Tibial artery (tissue), 4 donors: ENCODE results near the gene SEMA3D.

Experiments used
- DNase-seq, 2 donors: peaks; one replicate each; pipeline ENCODE4 v3.0.0-alpha.2; 2019
- H3K27ac ChIP-seq, 2 donors: fragments of 200-600 bp; sonication (generic) in 1 of 2; 1 replicate in 1 of 2; 2 replicates in 1 of 2; pipeline ENCODE4 v1.5.1; 2018 to 2019; ENCODE audit warnings: mild to moderate bottlenecking in 1 of 2
- H3K27me3 ChIP-seq, 2 donors: fragments of 200-600 bp; sonication (generic) in 1 of 2; one replicate each; pipeline versions ENCODE4 v1.5.1 to v1.6.0; 2016 to 2019
- H3K36me3 ChIP-seq, 3 donors: fragments of 200-600 bp; sonication (generic) in 2 of 3; one replicate each; pipeline ENCODE4 v1.5.1; 2016 to 2019; ENCODE audit warnings: mild to moderate bottlenecking in 2 of 3
- H3K4me1 ChIP-seq, 4 donors: fragments of 200-600 bp; sonication (generic) in 2 of 4; 1 replicate in 3 of 4; 2 replicates in 1 of 4; pipeline ENCODE4 v1.5.1; 2016 to 2019
- H3K4me3 ChIP-seq, 2 donors: fragments of 200-600 bp; sonication (generic) in 1 of 2; 1 replicate in 1 of 2; 2 replicates in 1 of 2; pipeline ENCODE4 v1.5.1; 2018 to 2019; ENCODE audit warnings: mild to moderate bottlenecking in 2 of 2
- H3K9me3 ChIP-seq, 3 donors: fragments of 200-600 bp; sonication (generic) in 1 of 3; one replicate each; pipeline ENCODE4 v1.5.1; 2016 to 2019
- intact Hi-C: fragments of 100-400 bp; cut with DNase I; formaldehyde crosslinking; loops from one replicate; pipeline ENCODE4 v1.15.0; 2023; ENCODE audit warnings: low total_unique reads
- TF ChIP-seq, protein P1 (sequence below), 2 experiments: fragments of 200-600 bp in 1 of 2; fragments of 450-650 bp in 1 of 2; IDR thresholded peaks; one replicate each; pipeline ENCODE4 v1.5.1; 2017 to 2019; ENCODE audit warnings: antibody characterized with exemption in 2 of 2, mild to moderate bottlenecking in 1 of 2, moderate library complexity in 1 of 2

SEMA3D gene

GRCh38 chr7:85004402-85004801, 182.5 kb downstream of the SEMA3D start:
- H3K27me3 ChIP-seq = no peaks in the 10 kb centered on the region
- intact Hi-C loops = no loop called here
- no peaks in the 10 kb centered on the region for H3K36me3 ChIP-seq
- TF ChIP-seq, protein P1, sequence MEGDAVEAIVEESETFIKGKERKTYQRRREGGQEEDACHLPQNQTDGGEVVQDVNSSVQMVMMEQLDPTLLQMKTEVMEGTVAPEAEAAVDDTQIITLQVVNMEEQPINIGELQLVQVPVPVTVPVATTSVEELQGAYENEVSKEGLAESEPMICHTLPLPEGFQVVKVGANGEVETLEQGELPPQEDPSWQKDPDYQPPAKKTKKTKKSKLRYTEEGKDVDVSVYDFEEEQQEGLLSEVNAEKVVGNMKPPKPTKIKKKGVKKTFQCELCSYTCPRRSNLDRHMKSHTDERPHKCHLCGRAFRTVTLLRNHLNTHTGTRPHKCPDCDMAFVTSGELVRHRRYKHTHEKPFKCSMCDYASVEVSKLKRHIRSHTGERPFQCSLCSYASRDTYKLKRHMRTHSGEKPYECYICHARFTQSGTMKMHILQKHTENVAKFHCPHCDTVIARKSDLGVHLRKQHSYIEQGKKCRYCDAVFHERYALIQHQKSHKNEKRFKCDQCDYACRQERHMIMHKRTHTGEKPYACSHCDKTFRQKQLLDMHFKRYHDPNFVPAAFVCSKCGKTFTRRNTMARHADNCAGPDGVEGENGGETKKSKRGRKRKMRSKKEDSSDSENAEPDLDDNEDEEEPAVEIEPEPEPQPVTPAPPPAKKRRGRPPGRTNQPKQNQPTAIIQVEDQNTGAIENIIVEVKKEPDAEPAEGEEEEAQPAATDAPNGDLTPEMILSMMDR (IDR thresholded peaks at IDR 0.05) = no peak
- H3K27ac ChIP-seq = no peak overlapping the region
- no peaks in the 10 kb centered on the region for H3K4me1 ChIP-seq
- no peaks in the 10 kb centered on the region for H3K9me3 ChIP-seq
- no peak for DNase-seq
- no peak overlapping the region for H3K4me3 ChIP-seq

DNA sequence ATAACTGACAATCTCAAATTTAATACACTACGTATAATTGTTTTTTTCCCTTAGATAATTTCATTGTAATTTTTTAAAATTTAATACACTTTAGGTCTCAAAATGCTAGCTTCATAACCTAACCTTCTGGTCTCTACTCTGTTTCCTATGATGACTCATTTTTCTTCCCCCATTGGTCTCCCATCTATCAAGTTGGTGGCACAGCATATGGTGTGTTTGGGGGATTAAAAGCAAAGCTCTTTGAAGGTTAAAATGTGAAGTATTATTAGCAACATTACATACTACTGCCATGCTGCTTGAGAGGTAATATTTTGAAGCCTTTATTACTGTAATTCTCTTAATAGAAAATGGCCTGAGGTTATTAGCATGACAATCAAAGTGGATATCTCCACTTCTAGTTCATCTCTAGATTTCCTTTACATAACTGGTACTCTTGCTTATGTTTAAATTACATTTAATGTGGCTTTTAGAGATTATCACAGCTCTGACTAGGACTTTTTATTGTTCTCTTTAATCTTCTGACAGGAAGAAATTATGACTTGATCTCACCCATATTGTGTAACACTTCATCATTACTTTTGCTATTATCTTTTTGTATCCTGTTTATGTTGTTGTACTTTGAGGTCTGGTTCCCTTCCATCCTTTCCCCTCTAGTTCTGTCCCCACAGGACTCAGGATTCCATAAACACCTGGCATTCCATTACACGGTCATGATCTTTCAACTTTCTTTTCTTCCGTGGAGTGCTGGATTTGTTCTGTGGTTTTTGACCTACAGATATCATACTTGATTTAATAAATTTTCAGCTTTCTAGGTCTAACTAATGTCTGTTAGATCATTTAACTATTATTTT, 185.1 kb downstream of the SEMA3D start:
- intact Hi-C loops = no loop called here
- TF ChIP-seq, protein P1 (IDR thresholded peaks at IDR 0.05) = no peak
- no peak for DNase-seq
- Histone ChIP-seq H3K36me3 (no peaks in the 10 kb centered on the region), H3K4me1 (no peaks in the 10 kb centered on the region), H3K9me3 (no peaks in the 10 kb centered on the region), H3K27me3 (no peaks in the 10 kb centered on the region), H3K4me3 (no peak overlapping the region), H3K27ac (no peak overlapping the region)

DNA sequence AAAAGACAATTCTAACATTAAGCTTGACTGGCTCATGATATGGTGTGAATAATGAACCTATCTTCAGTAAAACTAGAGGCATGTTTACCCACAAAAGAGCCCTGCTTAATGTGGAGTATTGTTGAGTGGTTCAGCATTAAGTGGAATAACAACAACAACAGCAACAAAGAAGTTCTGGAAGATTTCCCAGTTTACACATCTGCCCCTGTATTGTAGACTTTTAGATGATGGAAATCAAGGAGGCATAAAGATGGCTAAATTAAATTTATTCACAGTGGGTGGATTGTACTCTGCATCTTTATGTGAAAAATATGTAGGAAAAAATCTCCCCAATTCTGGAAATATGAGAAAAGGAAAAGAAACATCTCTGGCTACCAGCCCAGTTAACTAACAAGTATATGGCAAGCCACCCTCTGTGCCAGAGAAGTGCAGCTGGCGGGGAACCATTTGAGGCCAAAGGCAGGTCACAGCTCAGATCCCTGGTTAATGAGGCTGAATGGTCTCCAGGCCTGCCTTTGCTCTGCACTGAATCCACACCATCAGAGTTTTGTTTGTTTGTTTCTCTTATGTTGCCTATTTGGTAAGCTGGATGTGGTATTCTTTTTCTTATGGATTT, 186.0 kb downstream of the SEMA3D start:
- Histone ChIP-seq H3K4me1 (no peaks in the 10 kb centered on the region), H3K4me3 (no peak overlapping the region), H3K36me3 (no peaks in the 10 kb centered on the region), H3K27me3 (no peaks in the 10 kb centered on the region), H3K9me3 (no peaks in the 10 kb centered on the region), H3K27ac (no peak overlapping the region)
- intact Hi-C loops = no loop called here
- DNase-seq = no peak
- TF ChIP-seq, protein P1 (IDR thresholded peaks at IDR 0.05) = no peak

DNA sequence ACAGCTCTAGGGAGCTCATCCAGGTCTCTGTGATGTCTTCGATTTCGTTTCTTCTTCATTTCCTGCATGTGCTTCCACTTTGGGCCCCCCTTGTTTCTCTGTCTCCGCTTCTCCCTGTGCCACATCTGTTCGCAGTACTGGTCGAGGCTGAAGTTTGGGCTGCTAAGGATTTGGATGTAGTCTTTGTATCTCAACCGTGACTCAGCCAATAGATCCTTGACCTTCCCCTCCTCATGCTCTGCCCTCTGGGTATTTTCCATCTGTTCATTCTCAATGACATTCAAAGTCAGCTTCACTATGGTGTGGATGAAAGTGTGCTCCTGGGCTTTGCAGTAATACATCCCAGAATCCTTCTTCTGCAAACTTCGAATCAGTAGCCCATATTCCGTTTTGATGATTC, 187.4 kb downstream of the SEMA3D start:
- H3K27ac ChIP-seq = no peak overlapping the region
- no peak overlapping the region for H3K4me3 ChIP-seq
- H3K36me3 ChIP-seq = no peaks in the 10 kb centered on the region
- no peak for DNase-seq
- TF ChIP-seq, protein P1 (IDR thresholded peaks at IDR 0.05) = no peak
- H3K9me3 ChIP-seq = no peaks in the 10 kb centered on the region
- no peaks in the 10 kb centered on the region for H3K4me1 ChIP-seq
- no peaks in the 10 kb centered on the region for H3K27me3 ChIP-seq
- intact Hi-C loops = no loop called here

GRCh38 chr7:84998665-84999064, 188.2 kb downstream of the SEMA3D start:
- no peaks in the 10 kb centered on the region for H3K4me1 ChIP-seq
- H3K27ac ChIP-seq = no peak overlapping the region
- H3K27me3 ChIP-seq = no peaks in the 10 kb centered on the region
- no peak overlapping the region for H3K4me3 ChIP-seq
- no peaks in the 10 kb centered on the region for H3K36me3 ChIP-seq
- TF ChIP-seq, protein P1 (IDR thresholded peaks at IDR 0.05) = no peak
- no peaks in the 10 kb centered on the region for H3K9me3 ChIP-seq
- intact Hi-C loops = no loop called here
- no peak for DNase-seq
